Aorta (tissue), 5 donors: ENCODE data around the gene COL24A1. TPM values are rescaled to one million over a fixed set of nuclear protein-coding genes. Genes with fewer than 3 reads are reported as not detected.
"Not testable (repeated sequence)": the region's sequence is repeated elsewhere in the genome, so short reads cannot be mapped to it uniquely, and the experiment has no call there.

Experiments
- ATAC-seq: fragments of 200-7000 bp; cut with Tn5 transposase; one replicate; pipeline ENCODE4 v1.9.1; 2022; ENCODE audit warnings: moderate library complexity; ENCODE audit not compliant: low FRiP score
- DNase-seq, 2 donors: peaks; one replicate each; pipeline ENCODE4 v3.0.0-alpha.2; 2020
- H3K27ac ChIP-seq, 2 donors: one replicate each; pipeline ENCODE4 v1.5.1; 2013; ENCODE audit warnings: low read length in 2 of 2, mild to moderate bottlenecking in 2 of 2, moderate library complexity in 2 of 2, control low read depth in 1 of 2, inconsistent platforms in 1 of 2, low read depth in 1 of 2
- H3K27me3 ChIP-seq, 2 donors: one replicate each; pipeline ENCODE4 v1.6.1; 2013; ENCODE audit warnings: control low read depth in 1 of 2, low read length in 1 of 2, mild to moderate bottlenecking in 1 of 2, moderate library complexity in 1 of 2; ENCODE audit not compliant: insufficient read depth in 2 of 2, control insufficient read depth in 1 of 2
- H3K36me3 ChIP-seq, 2 donors: one replicate each; pipeline ENCODE4 v1.6.1; 2013; ENCODE audit warnings: control low read depth in 1 of 2, low read length in 1 of 2, mild to moderate bottlenecking in 1 of 2; ENCODE audit not compliant: insufficient read depth in 2 of 2, control insufficient read depth in 1 of 2
- H3K4me1 ChIP-seq, 2 donors: one replicate each; pipeline ENCODE4 v1.6.1; 2013; ENCODE audit warnings: low read length in 2 of 2, control low read depth in 1 of 2, mild to moderate bottlenecking in 1 of 2, moderate library complexity in 1 of 2; ENCODE audit not compliant: insufficient read depth in 2 of 2, control insufficient read depth in 1 of 2
- H3K4me3 ChIP-seq, 2 donors: one replicate each; pipeline ENCODE4 v1.5.1; 2013; ENCODE audit warnings: low read length in 2 of 2, control low read depth in 1 of 2, mild to moderate bottlenecking in 1 of 2
- H3K9me3 ChIP-seq: one replicate; pipeline ENCODE4 v1.6.1; 2013; ENCODE audit warnings: mild to moderate bottlenecking, low read length; ENCODE audit not compliant: control insufficient read depth
- WGBS, 2 donors: extraction: QIAGEN DNeasy Blood & Tissue Kit; methylation state at CpG; one replicate each; pipeline ENCODE4 v1.1.7; 2013; 5-methylcytosine and 5-hydroxymethylcytosine counted together
- intact Hi-C, 2 donors: fragments of 100-400 bp; cut with DNase I; formaldehyde crosslinking; loops; one replicate each; pipeline versions ENCODE4 v1.14.2 to v1.15.0; 2022
- polyA plus RNA-seq, 2 donors: library from polyadenylated mRNA; stranded (reverse); fragments of 200-250 nt; gene quantifications; one replicate each; pipeline ENCODE4 v1.2.3, GENCODE V29; 2013
- total RNA-seq, 2 donors: library from RNA; stranded (reverse); fragmentation: NEBNext Ultra II Directional; extraction: Animal tissue kit (Norgen Biotek cat#: 25700); gene quantifications; one replicate each; pipeline ENCODE4 v1.2.1, GENCODE V29; 2021
- donor health status: healthy with polysubstance abuse.
- donor health status: Bipolar disorder and iron deficiency.
- donor health status: DM: no; HTN: no; CAD: no.
- donor health status: DM: no; HTN: no; CAD: no.
- donor health status: DM: yes; HTN: yes; CAD: no.

COL24A1 gene
- total and polyA plus RNA-seq, 4 donors = 0.31 to 3.0 (median 1.3) TPM

- WGBS, 2 donors = 88 to 91% methylated on average over 2 of the region's 2 CpGs
- ATAC-seq (no peak), DNase-seq (no peak)
- no peaks in the 10 kb centered on the region for H3K27me3 ChIP-seq
- no peak overlapping the region for H3K4me3 ChIP-seq
- H3K4me1 ChIP-seq = no peaks in the 10 kb centered on the region
- no peaks in the 10 kb centered on the region for H3K9me3 ChIP-seq
- H3K36me3 ChIP-seq = no peaks in the 10 kb centered on the region
- no peak overlapping the region for H3K27ac ChIP-seq
- intact Hi-C loops = no loop called here
These were observed 8.8 kb downstream of the COL24A1 start for GRCh38 chr1:86147755-86148154.

DNA sequence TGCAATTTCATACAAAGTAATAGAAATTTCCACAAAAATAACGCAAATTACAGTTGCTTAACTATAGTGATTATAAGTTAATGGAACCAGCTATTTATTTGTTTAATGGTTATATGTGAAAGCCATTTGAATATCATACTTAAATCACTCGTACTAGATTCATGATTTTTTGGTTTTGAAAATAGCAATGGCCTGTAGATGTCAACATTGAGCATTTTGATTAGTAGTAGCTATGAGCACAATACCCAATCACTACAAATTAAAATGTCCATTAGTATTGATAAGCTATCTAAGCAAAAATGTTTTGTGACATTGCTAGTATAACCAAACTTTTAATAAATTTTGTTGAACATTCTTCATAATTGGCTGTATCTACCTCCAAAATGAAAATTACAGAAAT is 10.0 kb downstream of the COL24A1 start:
- Histone ChIP-seq H3K27me3 (no peaks in the 10 kb centered on the region), H3K4me1 (no peaks in the 10 kb centered on the region), H3K27ac (no peak overlapping the region), H3K36me3 (no peaks in the 10 kb centered on the region), H3K4me3 (no peak overlapping the region), H3K9me3 (no peaks in the 10 kb centered on the region)
- intact Hi-C loops = no loop called here
- DNase-seq (no peak), ATAC-seq (no peak)
- WGBS, 2 donors = 72 to 77% methylated on average over 2 of the region's 2 CpGs

DNA sequence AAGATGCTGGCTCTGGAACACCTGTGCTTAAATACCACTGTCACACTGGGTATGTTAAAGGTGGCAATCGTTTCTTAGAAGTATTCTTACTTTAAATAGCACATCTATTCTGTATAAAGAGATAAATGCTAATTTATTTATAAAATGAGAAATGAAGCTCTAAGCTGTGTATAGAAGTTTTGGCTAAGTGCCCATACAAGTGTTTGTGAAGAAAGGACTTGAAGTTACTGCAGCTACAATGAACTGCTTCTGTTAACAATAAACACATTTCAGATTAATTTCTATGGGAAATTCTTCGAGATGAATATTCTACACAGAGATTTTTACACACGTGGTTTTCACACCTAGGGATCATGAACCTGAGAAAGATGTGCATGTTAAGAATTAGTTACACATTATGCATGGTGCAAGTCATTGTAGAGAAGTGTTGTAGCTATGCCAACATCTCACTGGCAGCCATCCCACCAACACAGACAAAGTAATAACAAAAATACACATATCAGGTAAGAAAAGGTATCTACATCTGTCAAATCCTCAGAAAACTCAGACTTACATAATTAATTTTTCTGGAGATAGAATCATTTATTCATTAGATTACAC is 16.2 kb downstream of the COL24A1 start:
- H3K27me3 ChIP-seq = no peaks in the 10 kb centered on the region
- no peak overlapping the region for H3K4me3 ChIP-seq
- ATAC-seq = no peak
- WGBS, 2 donors = 64 to 66% methylated on average over 3 of the region's 3 CpGs
- DNase-seq = no peak
- H3K27ac ChIP-seq = no peak overlapping the region
- H3K4me1 ChIP-seq = no peaks in the 10 kb centered on the region
- no peaks in the 10 kb centered on the region for H3K9me3 ChIP-seq
- intact Hi-C loops = no loop called here
- no peaks in the 10 kb centered on the region for H3K36me3 ChIP-seq

DNA sequence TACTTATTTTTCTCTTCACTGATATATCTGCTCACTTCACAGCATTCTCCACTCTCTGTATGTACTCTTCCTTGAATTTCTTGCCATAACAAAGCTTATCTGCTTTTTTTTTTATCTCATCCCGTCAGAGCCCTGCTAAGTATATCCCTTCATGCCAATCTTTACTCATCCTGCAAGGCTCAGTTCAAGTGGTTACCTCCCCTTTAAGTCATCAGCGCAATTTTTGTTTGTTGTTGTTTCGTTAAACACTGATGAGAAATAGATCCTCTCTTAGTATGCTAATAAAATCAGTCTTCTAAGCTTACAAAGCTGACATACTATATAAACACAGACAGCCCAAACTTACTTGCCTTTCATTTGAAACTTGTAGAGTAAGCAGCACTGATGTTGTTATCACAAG is 17.8 kb downstream of the COL24A1 start:
- 67 to 69% methylated on average over 3 of the region's 3 CpGs for WGBS, 2 donors
- Histone ChIP-seq H3K9me3 (no peaks in the 10 kb centered on the region), H3K4me3 (no peak overlapping the region), H3K4me1 (no peaks in the 10 kb centered on the region), H3K36me3 (no peaks in the 10 kb centered on the region), H3K27me3 (no peaks in the 10 kb centered on the region), H3K27ac (no peak overlapping the region)
- ATAC-seq (no peak), DNase-seq (no peak)
- intact Hi-C loops = no loop called here

- ATAC-seq (no peak), DNase-seq (no peak)
- no peaks in the 10 kb centered on the region for H3K27me3 ChIP-seq
- H3K9me3 ChIP-seq = no peaks in the 10 kb centered on the region
- H3K27ac ChIP-seq = no peak overlapping the region
- 4 to 12% methylated on average over 1 of the region's 1 CpG for WGBS, 2 donors
- no peaks in the 10 kb centered on the region for H3K4me1 ChIP-seq
- intact Hi-C loops = no loop called here
- H3K4me3 ChIP-seq = no peak overlapping the region
- H3K36me3 ChIP-seq = no peaks in the 10 kb centered on the region
These were observed 19.1 kb downstream of the COL24A1 start for GRCh38 chr1:86137436-86137835.

GRCh38 chr1:86119214-86119764 is 37.3 kb downstream of the COL24A1 start:
- 94% methylated on average over 3 of the region's 3 CpGs for WGBS, 2 donors
- no peak for ATAC-seq

GRCh38 chr1:86114816-86115400 is 41.7 kb downstream of the COL24A1 start:
- H3K4me3 ChIP-seq = no peak overlapping the region
- DNase-seq = no peak
- H3K27me3 ChIP-seq = no peaks in the 10 kb centered on the region
- no peaks in the 10 kb centered on the region for H3K4me1 ChIP-seq
- H3K27ac ChIP-seq = no peak overlapping the region
- H3K36me3 ChIP-seq = no peaks in the 10 kb centered on the region
- peaks cover 1% of the 10 kb centered on the region for H3K9me3 ChIP-seq
- 31 to 42% methylated on average over 4 of the region's 4 CpGs for WGBS, 2 donors
- no peak for ATAC-seq
- intact Hi-C loops = no loop called here

More at GRCh38 chr1:86119214-86119764, 37.3 kb downstream of the COL24A1 start:
- H3K27ac ChIP-seq = no peak overlapping the region
- H3K4me1 ChIP-seq = no peaks in the 10 kb centered on the region
- H3K36me3 ChIP-seq = no peaks in the 10 kb centered on the region
- intact Hi-C loops = no loop called here
- no peak for DNase-seq
- no peak overlapping the region for H3K4me3 ChIP-seq
- H3K27me3 ChIP-seq = no peaks in the 10 kb centered on the region
- no peaks in the 10 kb centered on the region for H3K9me3 ChIP-seq

- Histone ChIP-seq H3K4me3 (no peak overlapping the region), H3K27me3 (no peaks in the 10 kb centered on the region), H3K9me3 (peaks cover 1% of the 10 kb centered on the region), H3K36me3 (no peaks in the 10 kb centered on the region), H3K4me1 (no peaks in the 10 kb centered on the region), H3K27ac (no peak overlapping the region)
- intact Hi-C loops = no loop called here
- DNase-seq (no peak), ATAC-seq (no peak)
- WGBS, 2 donors = 79 to 84% methylated on average over 2 of the region's 2 CpGs
These were observed 42.3 kb downstream of the COL24A1 start for GRCh38 chr1:86114236-86114635.

DNA sequence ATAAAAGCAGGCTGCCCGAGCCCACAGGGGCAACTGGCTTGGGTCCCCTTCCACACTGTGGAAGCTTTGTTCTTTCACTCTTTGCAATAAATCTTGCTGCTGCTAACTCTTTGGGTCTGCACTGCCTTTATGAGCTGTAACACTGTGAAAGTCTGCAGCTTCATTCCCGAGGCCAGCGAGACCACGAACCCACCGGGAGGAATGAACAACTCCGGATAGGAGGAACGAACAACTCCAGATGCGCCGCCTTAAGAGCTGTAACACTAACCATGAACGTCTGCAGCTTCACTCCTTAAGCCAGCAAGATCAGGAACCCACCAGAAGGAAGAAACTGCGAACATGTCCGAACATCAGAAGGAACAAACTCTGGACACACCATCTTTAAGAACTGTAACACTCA is 45.0 kb downstream of the COL24A1 start:
- H3K27me3 ChIP-seq, H3K4me1 ChIP-seq, H3K9me3 ChIP-seq, H3K36me3 ChIP-seq, intact Hi-C loops, H3K27ac ChIP-seq, DNase-seq, H3K4me3 ChIP-seq, ATAC-seq: not testable (repeated sequence)
- 88 to 91% methylated on average over 12 of the region's 12 CpGs for WGBS, 2 donors
